GM10248 (cell line): ENCODE measurements around the gene UQCC2.

Source experiments
- CTCF ChIA-PET: fragments of 300-600 bp; sonication (Branson Sonifier 250); formaldehyde crosslinking; extraction: SDS; loops from one replicate; lab custom pipeline; 2021; ENCODE audit warnings: antibody characterized with exemption; lab: Yijun Ruan, JAX
- POLR2A ChIA-PET: fragments of 350-650 bp; sonication (Branson Sonifier 250); formaldehyde crosslinking; extraction: SDS; loops from one replicate; lab custom pipeline; 2020; ENCODE audit warnings: antibody characterized with exemption; lab: Yijun Ruan, JAX
- DNase-seq: peaks from one replicate; pipeline ENCODE4 v3.0.0; 2012; ENCODE audit errors: extremely low spot score
- CTCF ChIP-seq: IDR thresholded peaks from 2 replicates; pipeline ENCODE4 v1.5.1; 2012; ENCODE audit warnings: mild to moderate bottlenecking, low read depth; ENCODE audit errors: extremely low read depth, missing control alignments, control extremely low read depth

The UQCC2 gene

DNA sequence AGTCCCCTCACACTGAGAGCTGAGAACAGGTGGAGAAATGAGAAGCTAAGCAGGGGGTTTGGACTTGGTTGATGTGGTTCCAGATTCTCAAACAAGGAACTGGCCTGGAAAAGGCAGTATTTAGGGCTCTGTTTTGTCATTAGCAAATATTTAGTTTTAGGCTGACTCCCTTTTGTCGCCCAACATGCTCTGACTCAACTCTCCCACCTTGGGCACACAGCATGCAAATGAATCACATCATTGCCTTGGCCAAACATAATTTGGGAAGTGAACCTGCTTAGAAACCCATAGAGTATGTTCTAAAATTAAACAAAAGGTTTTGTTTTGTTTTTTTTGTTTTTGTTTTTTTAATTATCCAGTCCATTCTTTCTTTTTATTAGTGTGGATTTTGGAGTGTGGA, 9.5 kb upstream of the UQCC2 start:
- CTCF ChIA-PET, result interaction anchor here (2.2 kb wide), 2 partner anchors 10 to 20 kb away, joined by 7 to 11 read pairs; partner anchors contain the start of gene UQCC2

DNA sequence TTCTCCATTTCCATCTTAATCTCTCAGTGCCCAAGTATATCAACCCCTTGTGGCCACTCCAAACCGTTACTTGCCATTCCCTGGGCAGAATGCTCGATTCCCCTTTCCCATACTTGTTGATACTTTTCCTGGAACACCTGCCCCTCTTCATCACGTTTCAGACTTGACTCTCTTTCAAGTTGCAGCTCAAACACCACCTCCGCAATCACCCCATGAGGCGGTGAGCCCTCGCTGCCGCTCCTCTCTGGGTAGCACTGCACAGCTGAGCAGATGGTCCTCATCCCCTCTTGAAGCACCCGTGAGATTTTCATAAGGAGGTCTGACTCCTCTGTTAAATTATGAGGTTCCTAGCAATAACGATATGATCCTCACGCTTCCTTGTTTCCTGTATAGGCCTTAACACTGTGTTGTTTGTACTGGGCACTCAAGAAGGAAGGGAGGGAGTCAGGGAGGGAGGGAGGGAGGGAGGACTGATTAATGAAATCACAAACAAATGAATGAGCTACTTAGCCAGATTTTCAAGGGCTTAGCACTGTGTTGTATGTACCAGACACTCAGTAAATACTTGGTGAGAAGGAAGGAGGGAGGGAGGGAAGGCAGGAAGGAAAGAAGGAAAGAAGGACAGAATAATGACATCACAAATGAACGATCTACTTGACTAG, 8.0 kb upstream of the UQCC2 start:
- TF ChIP-seq CTCF, result no peak
- DNase-seq, result no peak
- POLR2A ChIA-PET, result no interaction called here

More for the DNA sequence above, 9.5 kb upstream of the UQCC2 start:
- no peak for DNase-seq
- POLR2A ChIA-PET, result no interaction called here
- no peak for TF ChIP-seq CTCF

GRCh38 chr6:33718713-33719112, 7.2 kb upstream of the UQCC2 start:
- no peak for TF ChIP-seq CTCF
- ChIA-PET POLR2A (no interaction called here), CTCF (interaction anchor here (4.1 kb wide), 1 partner anchor 18 kb away, joined by 28 read pairs; no protein-coding TSS in a partner anchor)
- no peak for DNase-seq

More for the DNA sequence above, 8.0 kb upstream of the UQCC2 start:
- CTCF ChIA-PET, result interaction anchor here (1.2 to 2.2 kb wide), 3 partner anchors 8 to 136 kb away, joined by 3 to 11 read pairs (median 7); partner anchors contain the start of gene UQCC2

GRCh38 chr6:33717934-33718455, 6.5 kb upstream of the UQCC2 start:
- TF ChIP-seq CTCF, result no peak
- CTCF ChIA-PET, result interaction anchor here (4.1 kb wide), 1 partner anchor 17 kb away, joined by 28 read pairs; no protein-coding TSS in a partner anchor
- no peak for DNase-seq
- POLR2A ChIA-PET, result interaction anchor here (0.6 kb wide), 1 partner anchor 31 kb away, joined by 3 read pairs; no protein-coding TSS in a partner anchor

DNA sequence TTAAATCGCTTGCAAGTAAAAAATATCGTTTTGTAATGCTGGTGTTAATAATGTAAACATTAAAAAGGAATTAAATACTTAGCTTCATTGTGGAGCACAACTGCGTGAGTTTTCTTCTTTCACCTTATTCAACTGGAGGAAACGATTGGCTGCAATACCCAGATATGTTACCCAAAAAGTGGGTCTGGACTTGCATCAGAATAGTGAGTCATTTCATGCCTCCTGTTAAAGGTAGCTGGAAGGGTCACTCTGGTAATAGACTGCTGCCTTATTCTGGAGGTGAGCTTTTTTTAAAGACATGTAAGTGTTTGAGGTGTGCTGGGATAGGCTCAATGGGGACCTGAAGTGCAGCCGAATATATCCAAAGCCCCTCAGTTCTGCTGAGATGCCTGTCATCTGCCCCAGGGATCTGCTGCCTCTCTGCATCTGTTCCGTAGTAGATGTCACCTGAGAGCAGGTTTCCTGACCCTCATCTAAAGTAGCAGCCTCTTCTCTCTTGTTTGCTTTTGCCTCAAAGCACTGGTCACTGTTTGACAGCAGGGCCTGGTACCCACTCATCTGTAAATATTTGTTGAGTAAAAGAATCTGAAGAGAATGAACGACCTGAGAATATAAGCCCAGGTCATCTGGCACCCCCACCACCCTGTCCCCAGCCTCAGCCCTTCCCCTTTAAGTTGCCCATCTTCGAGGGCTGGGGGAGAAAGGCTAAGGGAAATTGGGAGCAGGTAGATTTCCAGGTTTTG, 5.6 kb upstream of the UQCC2 start:
- no peak for TF ChIP-seq CTCF
- ChIA-PET CTCF (interaction anchor here (4.1 kb wide), 1 partner anchor 16 kb away, joined by 28 read pairs; no protein-coding TSS in a partner anchor), POLR2A (no interaction called here)
- no peak for DNase-seq

GRCh38 chr6:33716379-33716778, 4.9 kb upstream of the UQCC2 start:
- POLR2A ChIA-PET, result no interaction called here
- CTCF ChIA-PET, result interaction anchor here (1.0 to 4.1 kb wide), 3 partner anchors 15 to 55 kb away, joined by 3 to 28 read pairs (median 4); no protein-coding TSS in a partner anchor
- TF ChIP-seq CTCF, result no peak
- no peak for DNase-seq
